ENCODE measurements around the gene ALDH3A1.
"Not testable (repeated sequence)": the region's sequence is repeated elsewhere in the genome, so short reads cannot be mapped to it uniquely, and the experiment has no call there.

Gene ALDH3A1

GRCh38 chr17:19747829-19748806, at the start of gene ALDH3A1:
TSS of gene ALDH3A1 (minus strand) at chr17:19748298. CDS start at chr17:19745129, 3,169 bp downstream.
- DNase-seq, result no peak

GRCh38 chr17:19796457-19796856, 48.4 kb upstream of the ALDH3A1 start:
- no peak for DNase-seq

- DNase-seq, result no peak
Measured at GRCh38 chr17:19791918-19792550, 43.9 kb upstream of the ALDH3A1 start.

GRCh38 chr17:19787733-19788357, 39.7 kb upstream of the ALDH3A1 start:
- no peak for DNase-seq

- DNase-seq, result no peak
Measured at GRCh38 chr17:19785854-19786253, 37.8 kb upstream of the ALDH3A1 start.

GRCh38 chr17:19781488-19782458, 33.7 kb upstream of the ALDH3A1 start:
- no peak for DNase-seq

- DNase-seq, result no peak
Measured at GRCh38 chr17:19780846-19781245, 32.7 kb upstream of the ALDH3A1 start.

- DNase-seq, result no peak
Measured at GRCh38 chr17:19773534-19773933, 25.4 kb upstream of the ALDH3A1 start.

GRCh38 chr17:19771971-19772630, 24.0 kb upstream of the ALDH3A1 start:
- DNase-seq, result no peak

- no peak for DNase-seq
Measured at GRCh38 chr17:19770985-19771735, 23.1 kb upstream of the ALDH3A1 start.

- DNase-seq, result no peak
Measured at GRCh38 chr17:19769946-19770652, 22.0 kb upstream of the ALDH3A1 start.

- no peak for DNase-seq
Measured at GRCh38 chr17:19768046-19768782, 20.1 kb upstream of the ALDH3A1 start.

GRCh38 chr17:19766421-19767270, 18.5 kb upstream of the ALDH3A1 start:
- DNase-seq, result no peak

GRCh38 chr17:19766016-19766415, 17.9 kb upstream of the ALDH3A1 start:
- no peak for DNase-seq

- DNase-seq, result not testable (repeated sequence)
Measured at GRCh38 chr17:19763991-19764390, 15.9 kb upstream of the ALDH3A1 start.

GRCh38 chr17:19763416-19763815, 15.3 kb upstream of the ALDH3A1 start:
- no peak for DNase-seq

GRCh38 chr17:19762515-19762961, 14.4 kb upstream of the ALDH3A1 start:
- DNase-seq, result no peak

GRCh38 chr17:19760746-19761145, 12.6 kb upstream of the ALDH3A1 start:
- no peak for DNase-seq

All from cortex of kidney (tissue), 1 donor.